Measurements from ENCODE around the gene HOXA3.

HOXA3 gene

DNA sequence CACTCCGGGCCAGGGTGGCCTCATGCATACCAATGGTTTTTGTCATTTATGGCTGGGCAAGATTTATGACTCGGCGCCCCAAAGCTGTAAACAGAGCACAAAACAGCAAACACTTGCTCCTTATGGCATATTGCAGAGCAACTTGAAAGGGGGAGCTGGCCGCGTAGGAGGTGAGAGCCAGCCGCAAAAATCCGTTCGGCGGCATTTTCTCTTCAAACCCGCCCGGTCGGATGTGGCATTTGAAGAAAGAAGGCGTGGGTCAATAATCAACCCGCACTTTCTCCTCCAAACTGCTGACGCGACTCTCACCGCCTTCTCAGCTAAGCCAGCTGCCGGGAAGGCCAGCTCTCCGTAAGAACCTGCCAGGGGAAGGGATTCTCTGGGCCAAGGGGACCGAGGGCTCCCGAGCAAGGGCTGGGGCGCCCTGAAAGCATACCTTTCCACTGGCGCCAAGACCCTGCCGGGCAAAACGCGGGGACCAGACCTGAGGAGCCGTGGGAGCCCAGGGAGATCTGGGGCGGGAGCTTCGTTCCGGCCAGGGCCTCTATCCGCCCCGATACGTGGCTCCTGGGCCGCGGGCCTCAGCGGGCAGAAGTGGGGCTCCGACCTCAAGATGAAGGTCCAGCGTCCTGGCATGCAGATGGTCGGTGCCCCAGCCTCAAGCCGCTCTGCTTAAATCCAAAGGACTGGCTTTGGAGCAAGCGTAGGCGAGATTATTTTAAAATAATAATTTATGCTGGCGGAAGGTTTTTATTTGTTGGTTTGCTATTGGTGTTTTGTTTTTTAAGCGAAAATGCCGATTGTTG is 37.0 kb downstream of the HOXA3 start:
- DNase-seq (ENCODE audit: low read depth in 2 of 2): no peak

DNA sequence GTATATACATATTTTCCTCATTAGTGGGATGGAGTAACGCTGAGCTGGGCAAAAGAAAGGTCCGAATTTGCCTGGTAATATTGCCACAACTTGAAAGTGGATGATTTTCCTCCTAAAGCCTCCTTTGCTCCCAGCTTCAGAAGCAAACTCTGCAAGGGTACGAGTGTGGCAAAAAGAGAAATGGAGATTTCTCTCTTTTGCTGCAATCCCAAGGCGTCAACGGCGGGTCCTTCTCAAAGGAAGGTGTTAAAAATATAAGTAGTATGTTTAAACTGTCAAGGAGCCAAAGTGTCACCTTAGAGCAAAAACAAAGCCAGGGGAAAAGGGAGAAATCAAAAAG is 37.5 kb downstream of the HOXA3 start:
- no peak for DNase-seq (ENCODE audit: low read depth in 2 of 2)

DNA sequence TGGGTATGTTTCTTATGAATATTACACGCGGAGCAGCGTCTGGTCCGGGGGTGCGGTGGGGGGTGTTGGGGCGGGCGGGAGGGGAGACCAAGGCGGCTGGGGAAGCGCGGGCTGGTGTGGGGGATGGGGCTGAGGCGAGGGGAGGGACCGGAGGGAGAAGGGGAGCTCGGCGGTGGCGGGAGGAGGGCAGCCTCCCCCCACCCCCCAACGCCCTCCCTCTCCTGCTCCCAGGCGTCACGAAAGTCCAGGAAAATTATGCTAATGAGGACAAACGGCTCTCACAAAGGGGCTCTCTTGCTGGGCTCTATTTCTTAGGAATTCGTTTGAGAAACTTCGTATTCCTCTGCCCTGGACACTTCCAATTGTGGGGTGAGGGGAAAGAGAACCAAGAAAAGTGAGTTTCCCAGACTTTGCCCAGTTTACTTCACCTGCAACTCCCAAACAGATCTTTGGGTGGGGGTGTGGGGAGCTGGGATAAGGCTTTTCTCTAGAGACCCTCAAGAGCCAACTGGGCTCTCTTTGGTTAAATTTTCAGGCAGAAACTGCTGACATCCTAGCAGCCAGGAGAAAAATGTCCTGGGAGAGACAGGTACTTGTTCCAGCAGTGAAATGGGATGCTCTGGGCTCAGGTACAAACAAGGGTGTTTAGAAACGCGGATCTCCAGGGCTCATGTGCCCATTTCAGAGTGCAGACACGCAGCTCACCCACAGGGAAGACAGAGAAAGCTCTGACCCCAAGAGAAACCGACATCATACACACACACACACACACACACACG is 38.2 kb downstream of the HOXA3 start:
- DNase-seq (ENCODE audit: low read depth in 2 of 2): no peak

DNA sequence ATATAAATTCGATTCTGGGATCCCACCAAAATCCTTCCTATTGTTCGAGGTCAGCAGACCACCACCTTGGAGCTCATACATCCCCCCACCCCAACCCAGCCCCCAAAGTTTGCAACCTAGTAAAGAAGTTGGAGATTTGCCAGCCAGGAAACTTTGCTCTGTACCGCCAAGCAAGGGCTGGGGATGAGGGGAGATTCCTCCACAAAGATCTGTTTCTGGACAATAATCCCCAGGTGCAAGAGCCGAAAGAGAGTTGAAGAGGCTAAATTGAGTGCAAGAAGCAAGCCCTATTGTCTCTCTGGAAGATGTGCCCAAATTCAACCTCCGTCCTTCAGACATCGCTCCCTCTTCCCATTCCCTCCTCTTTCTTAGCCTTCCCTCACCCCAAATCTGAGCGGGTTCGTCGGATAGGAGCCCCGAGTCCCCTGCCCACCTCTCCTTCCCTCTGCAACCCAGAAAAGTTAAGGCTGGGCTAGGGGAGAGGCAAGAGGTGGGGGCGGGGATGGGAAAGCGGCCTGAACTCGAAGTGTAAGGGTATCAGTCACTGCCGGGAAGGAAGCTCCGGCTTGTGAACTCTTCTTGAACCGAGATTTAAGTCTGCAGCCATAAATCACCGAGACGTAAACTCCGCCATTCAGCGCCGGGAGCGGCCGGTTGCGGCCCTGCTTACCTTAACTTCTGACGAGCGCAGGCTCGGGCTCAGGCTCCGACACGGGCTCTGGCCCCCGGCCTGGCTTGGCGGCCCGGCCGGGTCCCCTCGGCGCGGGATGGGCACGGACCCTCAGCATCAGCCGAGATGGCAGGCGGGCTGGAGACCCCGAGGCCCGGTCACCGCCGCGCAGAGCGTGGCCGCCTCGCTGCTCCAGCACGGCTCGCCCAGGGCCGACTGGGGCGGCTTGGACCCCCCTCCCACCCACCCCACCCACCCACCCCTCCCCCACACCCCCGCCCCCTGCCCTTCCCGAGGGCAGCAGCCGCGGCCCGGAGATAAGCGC is 39.1 kb downstream of the HOXA3 start:
- DNase-seq (ENCODE audit: low read depth in 2 of 2): no peak

DNA sequence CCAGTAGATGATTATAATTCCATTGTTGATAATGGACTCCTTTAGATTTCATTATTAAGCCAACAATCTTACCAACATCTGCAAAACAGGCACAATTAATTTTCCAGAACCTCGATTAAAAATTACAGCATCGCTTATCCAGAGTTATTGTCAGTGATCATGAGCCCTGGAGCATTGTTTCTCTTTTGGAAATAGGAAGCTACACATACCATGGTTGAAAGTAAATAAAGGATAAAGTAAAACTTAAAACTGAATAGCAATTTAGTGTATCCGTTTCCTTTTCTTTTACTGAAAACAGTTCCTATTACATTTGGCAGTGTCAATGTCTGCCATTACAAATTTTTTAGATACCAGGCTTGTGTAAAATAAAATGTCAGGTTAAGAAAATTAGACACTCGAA is 40.0 kb downstream of the HOXA3 start:
- no peak for DNase-seq (ENCODE audit: low read depth in 2 of 2)

DNA sequence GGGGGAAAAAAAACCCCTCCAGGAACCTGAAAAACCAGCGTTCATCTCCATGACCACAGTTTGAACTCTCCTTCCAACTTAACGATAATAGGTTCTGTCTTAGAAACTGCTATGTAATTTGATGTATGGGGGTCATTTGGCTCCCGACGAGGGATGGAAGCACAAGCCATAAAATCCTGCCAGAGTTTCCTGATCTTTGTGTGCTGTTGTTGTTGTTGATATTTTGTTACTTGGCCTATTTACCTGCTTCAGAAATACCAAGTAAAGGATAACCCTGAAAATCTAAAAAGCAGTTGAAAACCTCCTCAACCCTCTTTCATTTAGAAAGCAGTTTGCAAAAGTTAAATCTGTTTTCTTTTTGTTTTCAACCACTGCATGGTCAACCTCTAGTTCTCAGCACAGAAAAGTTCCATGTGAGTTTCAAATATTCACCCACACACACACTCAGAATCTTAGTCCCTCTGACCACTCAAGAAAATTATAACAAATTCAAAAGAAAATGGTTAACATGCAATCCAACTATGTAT is 40.6 kb downstream of the HOXA3 start:
- DNase-seq (ENCODE audit: low read depth in 2 of 2): no peak

DNA sequence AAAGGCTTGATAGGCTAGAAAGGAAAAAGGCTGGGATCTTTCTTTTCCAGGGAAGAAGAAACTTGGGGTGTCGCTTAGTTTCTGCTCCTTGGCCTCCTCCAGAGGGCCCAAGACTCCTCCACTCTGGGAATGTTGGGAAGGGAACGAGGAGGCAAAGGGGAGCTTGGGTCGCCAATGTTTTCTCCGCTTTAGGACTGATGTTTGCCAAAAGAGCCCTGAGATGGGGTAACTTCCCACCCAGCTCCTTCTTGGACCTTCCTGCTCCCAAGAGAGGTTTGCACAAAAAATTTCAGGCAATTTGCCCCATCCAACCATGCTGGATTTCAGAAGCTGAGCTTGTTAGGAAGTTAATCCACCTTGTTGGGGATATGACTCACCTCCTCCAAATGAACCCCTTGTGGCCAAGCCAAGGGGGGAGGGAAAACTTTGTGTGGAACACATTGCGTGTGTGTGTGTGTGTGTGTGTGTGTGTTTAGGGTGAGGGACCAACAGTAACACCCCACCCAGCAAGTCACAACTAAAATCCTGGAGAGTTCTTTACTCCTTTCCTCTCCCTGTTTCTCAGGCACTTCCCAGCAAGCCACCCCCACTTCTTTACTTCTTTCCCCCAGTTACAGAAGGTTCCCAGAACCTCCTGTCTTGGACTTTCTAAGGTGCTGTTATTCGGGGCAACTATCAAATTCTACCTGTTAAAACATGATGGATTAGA is 41.2 kb downstream of the HOXA3 start:
- DNase-seq (ENCODE audit: low read depth in 2 of 2): no peak

DNA sequence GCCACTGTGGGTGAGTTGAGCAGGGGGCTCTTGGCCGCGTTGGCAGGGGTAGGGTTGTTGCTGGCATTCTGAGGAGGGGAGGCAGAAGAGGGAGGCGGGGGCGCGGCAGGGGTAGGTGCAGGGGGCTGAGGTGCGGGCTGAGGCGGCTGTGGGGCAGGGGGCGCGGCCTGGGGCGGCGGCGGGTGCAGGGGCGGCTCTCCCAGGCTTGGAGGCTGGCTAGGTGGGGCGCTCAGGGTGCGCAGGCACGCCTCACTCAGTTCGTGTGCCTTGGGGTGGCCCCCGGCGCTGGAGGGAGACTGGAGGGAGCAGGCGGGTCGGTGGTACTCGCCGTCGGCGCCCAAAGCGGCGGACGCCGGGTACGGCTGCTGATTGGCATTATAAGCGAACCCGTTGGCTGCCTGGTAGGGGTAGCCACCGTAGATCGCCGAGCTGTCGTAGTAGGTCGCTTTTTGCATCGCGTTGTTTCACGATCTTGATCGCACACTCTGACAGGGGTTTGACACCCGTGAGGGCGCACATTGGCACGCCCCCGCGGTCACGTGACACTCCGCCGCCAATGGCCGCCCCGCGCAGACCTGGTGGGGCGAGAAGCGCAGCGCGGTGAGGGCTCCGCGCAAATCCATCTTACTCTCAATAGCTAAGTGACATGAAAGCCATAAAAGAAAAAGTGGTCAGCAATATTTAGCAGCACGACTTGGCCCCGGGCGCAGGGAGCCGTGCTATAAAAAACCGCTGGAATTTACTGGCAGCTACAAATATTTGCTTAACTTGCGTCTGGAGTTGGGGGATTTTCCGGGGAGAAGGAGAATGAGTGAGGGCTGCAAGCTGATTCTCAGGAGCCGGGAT is 42.0 kb downstream of the HOXA3 start:
- DNase-seq (ENCODE audit: low read depth in 2 of 2): no peak

DNA sequence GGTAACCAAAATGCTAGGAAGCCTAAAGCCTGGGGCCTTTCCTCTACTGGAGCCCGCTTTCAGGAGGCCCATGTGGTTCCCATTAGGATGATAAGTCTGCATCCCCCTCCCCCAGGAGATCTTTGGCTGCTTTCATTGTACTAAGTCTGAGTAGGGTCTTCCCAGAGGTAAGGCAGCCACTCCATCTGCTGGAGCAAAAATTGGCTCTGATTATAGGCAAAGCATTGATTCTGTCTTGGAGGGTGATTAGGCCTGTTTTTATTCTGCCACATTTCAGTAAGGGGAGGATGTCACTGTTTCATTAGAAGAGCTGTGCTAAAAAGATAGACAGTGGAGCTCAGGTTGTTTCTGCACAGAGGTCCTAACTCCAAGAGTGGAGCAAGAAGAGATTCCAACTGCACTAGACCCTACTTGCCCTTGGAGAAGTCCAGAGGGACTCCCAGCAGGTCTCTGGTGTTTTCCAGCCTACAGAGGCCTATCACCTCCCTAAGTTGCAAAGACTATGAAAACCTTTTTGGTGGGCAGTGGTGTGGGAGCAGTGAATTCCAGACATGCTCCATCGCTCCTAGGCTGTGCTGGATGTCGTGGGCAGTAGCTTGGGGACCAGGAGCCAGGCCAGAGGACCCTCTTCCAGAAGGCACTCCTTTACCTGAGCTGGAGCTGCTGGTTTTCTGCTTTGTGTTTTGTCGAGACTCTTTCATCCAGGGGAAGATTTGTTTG is 42.8 kb downstream of the HOXA3 start:
- DNase-seq (ENCODE audit: low read depth in 2 of 2): no peak

DNA sequence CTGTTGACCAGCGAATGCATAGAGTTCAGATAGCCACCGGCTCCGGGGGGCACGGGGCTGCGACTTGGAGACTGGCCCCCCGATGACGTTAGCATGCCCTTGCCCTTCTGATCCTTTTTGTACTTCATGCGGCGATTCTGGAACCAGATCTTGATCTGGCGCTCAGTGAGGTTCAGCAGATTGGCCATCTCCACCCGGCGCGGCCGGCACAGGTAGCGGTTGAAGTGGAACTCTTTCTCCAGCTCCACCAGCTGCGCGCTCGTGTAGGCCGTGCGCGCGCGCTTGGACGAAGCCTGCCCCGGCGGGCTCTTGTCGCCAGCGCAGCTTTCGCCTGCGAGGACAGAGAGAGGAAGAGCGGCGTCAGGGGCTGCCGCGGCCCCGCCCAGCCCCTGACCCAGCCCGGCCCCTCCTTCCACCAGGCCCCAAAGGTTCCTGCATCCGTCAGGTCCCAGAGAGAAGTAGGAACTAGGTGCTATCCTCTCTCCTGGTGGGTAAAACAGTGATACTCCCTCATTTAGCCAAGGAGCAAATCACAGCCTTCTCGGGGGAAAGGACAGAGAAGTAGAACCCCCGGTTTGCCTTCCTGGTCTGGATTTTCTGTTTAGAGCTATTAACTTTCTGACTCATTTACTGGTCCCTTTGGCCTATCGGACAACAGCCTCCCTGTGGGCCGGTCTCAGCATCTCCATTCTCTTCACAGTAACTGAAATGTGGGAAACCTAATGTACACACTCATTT is 43.8 kb downstream of the HOXA3 start:
- no peak for DNase-seq (ENCODE audit: low read depth in 2 of 2)

DNA sequence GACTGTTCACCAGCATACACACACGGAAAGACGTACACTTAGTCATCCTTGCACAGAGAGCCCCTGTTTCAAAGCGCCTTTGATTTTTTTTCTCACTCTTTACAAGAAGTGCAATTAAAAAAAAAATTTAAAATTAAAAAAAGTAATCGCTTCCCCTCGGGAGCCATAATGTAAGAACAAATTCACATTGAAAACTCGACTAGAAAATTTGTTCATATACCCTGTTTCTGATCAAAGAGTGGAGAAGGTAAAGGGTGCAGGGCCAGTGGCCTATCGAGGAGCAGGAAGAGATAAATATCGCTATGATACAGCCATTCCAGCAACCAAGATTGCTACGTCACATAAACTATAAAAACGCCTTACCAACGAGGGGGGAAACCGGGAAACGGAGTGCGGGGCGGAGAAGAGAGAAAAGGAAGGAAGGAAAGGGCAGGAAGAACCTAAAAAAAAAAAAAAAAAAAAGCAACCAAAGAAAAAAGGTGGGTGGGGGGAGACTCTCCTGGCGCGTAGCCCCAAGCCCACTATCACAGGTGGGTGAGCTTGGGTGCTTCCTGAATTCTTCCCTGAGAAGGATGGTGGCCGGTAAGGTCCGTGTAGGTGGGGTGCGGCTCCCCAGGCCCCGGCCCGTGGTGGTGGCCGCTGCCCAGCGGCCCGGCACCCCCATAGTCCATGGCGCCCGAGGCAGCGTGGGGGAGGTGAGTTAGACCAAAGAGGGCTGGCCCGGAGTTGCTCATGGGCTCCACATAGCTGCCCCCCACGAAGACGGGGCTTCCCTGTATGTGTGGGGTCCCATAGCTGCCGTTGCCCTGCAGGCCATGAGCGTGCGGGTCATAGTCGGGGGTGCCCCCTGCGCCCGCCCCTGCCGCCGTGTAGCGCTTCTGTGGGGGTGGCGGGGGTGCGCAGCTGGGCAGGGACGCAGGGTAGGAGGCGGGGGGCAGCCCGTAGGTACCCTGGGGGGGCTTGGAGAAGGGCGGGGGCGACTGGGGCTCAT is 44.7 kb downstream of the HOXA3 start:
- DNase-seq (ENCODE audit: low read depth in 2 of 2): no peak

DNA sequence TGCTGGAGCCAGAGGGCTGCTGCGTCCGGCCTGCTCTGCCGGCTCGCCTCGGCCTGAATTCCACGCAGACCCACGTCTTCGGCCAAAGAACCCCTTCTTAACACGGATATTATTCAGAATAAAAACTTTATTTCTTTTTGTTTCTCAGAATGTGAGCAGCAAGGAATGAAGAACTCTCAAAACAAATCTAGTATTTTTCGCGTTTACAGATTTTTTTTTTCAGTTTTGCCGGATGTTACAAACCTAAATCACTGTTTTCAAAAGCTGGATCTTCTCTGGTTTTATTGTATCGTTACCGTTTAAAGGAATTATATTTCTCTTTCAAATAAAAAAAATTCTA is 45.5 kb downstream of the HOXA3 start:
- no peak for DNase-seq (ENCODE audit: low read depth in 2 of 2)

DNA sequence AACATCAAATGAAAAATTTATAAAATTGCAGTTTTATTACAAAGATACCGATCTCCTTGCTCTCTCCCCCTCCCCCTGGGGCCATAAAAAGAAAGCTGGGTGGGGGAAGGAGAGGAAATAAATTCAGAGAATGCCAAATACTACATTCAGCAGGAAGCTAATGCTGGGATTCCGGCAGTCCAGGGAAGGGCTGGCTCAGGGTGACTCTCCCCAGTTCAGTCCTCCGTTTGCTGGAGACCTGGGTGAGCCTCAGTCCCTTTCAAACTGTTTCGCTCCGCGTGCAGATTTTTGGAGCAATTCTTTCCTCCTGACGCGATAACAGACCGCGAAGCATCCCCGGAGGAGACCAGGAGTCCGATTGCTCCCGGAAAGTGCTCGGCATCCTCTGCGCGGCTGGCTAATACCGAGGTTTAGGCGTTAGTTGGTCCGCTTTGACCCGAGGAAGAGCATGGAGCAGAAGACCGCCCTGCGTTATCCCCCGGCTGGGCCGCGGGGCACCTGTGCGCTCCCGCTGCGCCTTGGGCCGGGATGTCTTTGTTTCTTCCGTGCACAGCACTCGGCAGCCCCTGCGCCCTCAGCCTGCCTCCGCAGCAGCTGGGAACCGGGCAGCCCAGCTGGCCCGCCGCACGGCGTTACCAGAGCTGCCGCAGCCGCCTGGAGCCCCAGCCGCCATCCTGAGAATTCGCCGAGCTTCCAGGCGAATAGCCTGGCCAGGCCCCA is 46.0 kb downstream of the HOXA3 start:
- no peak for DNase-seq (ENCODE audit: low read depth in 2 of 2)

DNA sequence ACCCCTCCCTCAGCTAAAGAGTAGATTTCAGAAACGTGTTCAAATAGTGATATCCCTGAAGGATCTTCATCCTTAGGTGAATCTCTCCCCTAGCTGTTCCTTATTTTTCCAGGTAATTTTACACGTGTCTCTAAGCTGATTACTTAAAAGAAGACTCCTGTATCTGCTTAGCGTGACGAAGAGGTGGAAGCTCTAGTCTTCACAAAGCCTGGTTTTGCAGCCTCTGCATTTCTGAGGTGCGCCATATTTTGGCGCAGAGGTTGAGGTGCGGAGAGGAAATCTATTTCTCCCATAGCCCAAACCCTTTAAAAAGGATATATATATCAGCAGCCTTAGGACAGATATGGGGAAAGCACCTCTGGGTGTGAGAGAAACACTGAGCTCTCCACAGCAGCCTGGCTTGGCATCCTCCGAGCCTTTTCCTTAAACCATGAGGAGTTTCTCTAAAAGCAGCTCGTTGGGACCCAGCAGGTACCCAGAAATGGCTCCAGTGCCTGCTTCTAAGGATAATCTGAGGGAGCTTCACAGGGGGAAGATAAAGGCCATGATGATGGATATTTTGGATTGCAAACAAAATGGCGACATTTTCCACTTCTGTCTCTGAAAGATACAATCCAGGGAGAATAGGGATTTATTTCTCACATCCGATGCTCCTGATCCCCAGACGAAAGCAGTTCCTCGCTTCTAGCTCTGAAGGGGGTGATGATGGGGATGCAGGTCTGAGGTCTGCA is 46.9 kb downstream of the HOXA3 start:
- no peak for DNase-seq (ENCODE audit: low read depth in 2 of 2)

DNA sequence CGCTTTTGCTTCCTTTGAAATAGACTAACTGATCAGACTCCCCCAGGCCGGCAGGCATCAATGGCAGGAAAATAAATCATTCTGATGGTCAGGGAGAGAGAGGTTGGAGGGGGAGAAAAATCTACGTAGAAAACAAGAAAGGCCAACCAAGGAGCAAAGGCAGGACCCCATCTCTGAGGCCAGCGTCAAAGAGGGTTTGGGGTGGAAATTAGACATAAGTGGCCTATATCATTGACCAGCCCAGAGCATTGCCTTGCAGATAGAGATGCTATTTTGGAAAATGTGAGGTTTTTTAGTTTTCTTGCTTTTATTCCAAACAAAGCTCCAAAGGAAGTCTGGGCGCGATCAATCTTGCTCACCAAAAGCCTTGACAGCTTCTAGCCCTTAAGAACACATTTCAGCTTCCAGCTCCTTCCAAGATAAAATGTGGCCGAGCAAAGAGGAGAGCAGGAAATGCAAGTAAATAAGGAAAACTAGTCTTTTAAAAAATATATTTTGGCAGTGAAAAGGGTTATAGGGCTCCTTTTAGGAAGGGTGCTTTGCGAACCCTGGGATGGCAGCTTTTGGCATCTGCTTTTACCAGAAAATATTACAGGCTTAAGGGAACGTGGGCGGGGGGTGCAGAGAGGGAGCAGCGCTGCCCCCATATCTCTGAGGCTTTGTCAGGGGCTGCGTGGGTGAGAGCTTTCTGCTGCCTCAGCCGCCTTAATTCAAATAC is 47.9 kb downstream of the HOXA3 start:
- DNase-seq (ENCODE audit: low read depth in 2 of 2): no peak

Data from stimulated activated CD4-positive, alpha-beta T cell treated with anti-CD3 and anti-CD28 coated beads, Interleukin-15, amount 100 ng/mL, for 48 hours (primary cell).